ENCODE results near the gene METTL25B. TPM values are rescaled to one million over a fixed set of nuclear protein-coding genes. Genes with fewer than 3 reads are reported as not detected.

METTL25B gene
- total and polyA plus RNA-seq, 2 of the 13 experiments (the other 11 are each of a cell fraction or from before 2014, with no cell fraction given) = 11.9 to 24.0 TPM

GRCh38 chr1:156728599-156729462 lies 562 bp downstream of the METTL25B start, which contains the start of gene ISG20L2 (continued):
- TF ChIP-seq, protein P1, sequence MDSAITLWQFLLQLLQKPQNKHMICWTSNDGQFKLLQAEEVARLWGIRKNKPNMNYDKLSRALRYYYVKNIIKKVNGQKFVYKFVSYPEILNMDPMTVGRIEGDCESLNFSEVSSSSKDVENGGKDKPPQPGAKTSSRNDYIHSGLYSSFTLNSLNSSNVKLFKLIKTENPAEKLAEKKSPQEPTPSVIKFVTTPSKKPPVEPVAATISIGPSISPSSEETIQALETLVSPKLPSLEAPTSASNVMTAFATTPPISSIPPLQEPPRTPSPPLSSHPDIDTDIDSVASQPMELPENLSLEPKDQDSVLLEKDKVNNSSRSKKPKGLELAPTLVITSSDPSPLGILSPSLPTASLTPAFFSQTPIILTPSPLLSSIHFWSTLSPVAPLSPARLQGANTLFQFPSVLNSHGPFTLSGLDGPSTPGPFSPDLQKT (CRISPR knock-in tag; IDR thresholded peaks at IDR 0.05; ENCODE audit: borderline replicate concordance) = no peak
- TF ChIP-seq, protein P2, sequence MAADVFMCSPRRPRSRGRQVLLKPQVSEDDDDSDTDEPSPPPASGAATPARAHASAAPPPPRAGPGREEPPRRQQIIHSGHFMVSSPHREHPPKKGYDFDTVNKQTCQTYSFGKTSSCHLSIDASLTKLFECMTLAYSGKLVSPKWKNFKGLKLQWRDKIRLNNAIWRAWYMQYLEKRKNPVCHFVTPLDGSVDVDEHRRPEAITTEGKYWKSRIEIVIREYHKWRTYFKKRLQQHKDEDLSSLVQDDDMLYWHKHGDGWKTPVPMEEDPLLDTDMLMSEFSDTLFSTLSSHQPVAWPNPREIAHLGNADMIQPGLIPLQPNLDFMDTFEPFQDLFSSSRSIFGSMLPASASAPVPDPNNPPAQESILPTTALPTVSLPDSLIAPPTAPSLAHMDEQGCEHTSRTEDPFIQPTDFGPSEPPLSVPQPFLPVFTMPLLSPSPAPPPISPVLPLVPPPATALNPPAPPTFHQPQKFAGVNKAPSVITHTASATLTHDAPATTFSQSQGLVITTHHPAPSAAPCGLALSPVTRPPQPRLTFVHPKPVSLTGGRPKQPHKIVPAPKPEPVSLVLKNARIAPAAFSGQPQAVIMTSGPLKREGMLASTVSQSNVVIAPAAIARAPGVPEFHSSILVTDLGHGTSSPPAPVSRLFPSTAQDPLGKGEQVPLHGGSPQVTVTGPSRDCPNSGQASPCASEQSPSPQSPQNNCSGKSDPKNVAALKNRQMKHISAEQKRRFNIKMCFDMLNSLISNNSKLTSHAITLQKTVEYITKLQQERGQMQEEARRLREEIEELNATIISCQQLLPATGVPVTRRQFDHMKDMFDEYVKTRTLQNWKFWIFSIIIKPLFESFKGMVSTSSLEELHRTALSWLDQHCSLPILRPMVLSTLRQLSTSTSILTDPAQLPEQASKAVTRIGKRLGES (CRISPR knock-in tag; IDR thresholded peaks at IDR 0.05; ENCODE audit: borderline replicate concordance) = no peak
- TF ChIP-seq TERF1 (CRISPR knock-in tag; IDR thresholded peaks at IDR 0.05) (no peak), ZNF646 (CRISPR knock-in tag; IDR thresholded peaks at IDR 0.05) (no peak), HNRNPL (IDR thresholded peaks at IDR 0.05; ENCODE audit: low read depth, low read length) (0 out of 2 replicates have a peak, but pooled peaks have one; percentile 38), ZFP41 (CRISPR knock-in tag; IDR thresholded peaks at IDR 0.05; ENCODE audit: borderline replicate concordance) (no peak), IRX3 (CRISPR knock-in tag; IDR thresholded peaks at IDR 0.05; ENCODE audit: borderline replicate concordance, low read depth) (no peak), KMT2A (CRISPR knock-in tag; IDR thresholded peaks at IDR 0.05) (no peak; the same call in 1 of the 2 replicates), KLF12 (CRISPR knock-in tag; IDR thresholded peaks at IDR 0.05; ENCODE audit: borderline replicate concordance) (no peak), ATRX (CRISPR knock-in tag; IDR thresholded peaks at IDR 0.05; ENCODE audit: borderline replicate concordance) (no peak)
- TF ChIP-seq, protein P3, sequence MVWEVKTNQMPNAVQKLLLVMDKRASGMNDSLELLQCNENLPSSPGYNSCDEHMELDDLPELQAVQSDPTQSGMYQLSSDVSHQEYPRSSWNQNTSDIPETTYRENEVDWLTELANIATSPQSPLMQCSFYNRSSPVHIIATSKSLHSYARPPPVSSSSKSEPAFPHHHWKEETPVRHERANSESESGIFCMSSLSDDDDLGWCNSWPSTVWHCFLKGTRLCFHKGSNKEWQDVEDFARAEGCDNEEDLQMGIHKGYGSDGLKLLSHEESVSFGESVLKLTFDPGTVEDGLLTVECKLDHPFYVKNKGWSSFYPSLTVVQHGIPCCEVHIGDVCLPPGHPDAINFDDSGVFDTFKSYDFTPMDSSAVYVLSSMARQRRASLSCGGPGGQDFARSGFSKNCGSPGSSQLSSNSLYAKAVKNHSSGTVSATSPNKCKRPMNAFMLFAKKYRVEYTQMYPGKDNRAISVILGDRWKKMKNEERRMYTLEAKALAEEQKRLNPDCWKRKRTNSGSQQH (CRISPR knock-in tag; IDR thresholded peaks at IDR 0.05; ENCODE audit: low read depth) = no peak

Measured in HepG2 (cell line).